CD4-positive, alpha-beta T cell treated with Interleukin-15 for 4 hours (primary cell): ENCODE results near the gene XRN2.
"Not testable (repeated sequence)": the region's sequence is repeated elsewhere in the genome, so short reads cannot be mapped to it uniquely, and the experiment has no call there.

Experiments used
- DNase-seq: peaks from one replicate; pipeline ENCODE4 v3.0.0-alpha.2; 2020; ENCODE audit warnings: low spot score

XRN2 gene

GRCh38 chr20:21389368-21389767 lies 86.2 kb downstream of the XRN2 start:
- DNase-seq: no peak

GRCh38 chr20:21390768-21391167 lies 87.6 kb downstream of the XRN2 start:
- DNase-seq: no peak

GRCh38 chr20:21391185-21391971 lies 88.2 kb downstream of the XRN2 start:
- DNase-seq: no peak

- DNase-seq: no peak
Measured at GRCh38 chr20:21391972-21392352, 88.8 kb downstream of the XRN2 start.

- DNase-seq: no peak
Measured at GRCh38 chr20:21393166-21393565, 90.0 kb downstream of the XRN2 start.

- DNase-seq: no peak
Measured at GRCh38 chr20:21393816-21394519, 90.8 kb downstream of the XRN2 start.

- DNase-seq: no peak
Measured at GRCh38 chr20:21394551-21394950, 91.4 kb downstream of the XRN2 start.

- DNase-seq: no peak
Measured at GRCh38 chr20:21395051-21395665, 92.0 kb downstream of the XRN2 start.

- peak; percentile 25 for DNase-seq
Measured at GRCh38 chr20:21395666-21396598, 92.8 kb downstream of the XRN2 start.

GRCh38 chr20:21396599-21397340 lies 93.6 kb downstream of the XRN2 start:
- no peak for DNase-seq

- no peak for DNase-seq
Measured at GRCh38 chr20:21397341-21398108, 94.4 kb downstream of the XRN2 start, which contains the start of gene NKX2-4. Gene NKX2-4, minus strand, starts transcription at chr20:21397526. Its CDS starts 127 bp downstream, at chr20:21397399.

GRCh38 chr20:21398109-21399004 lies 95.2 kb downstream of the XRN2 start:
- no peak for DNase-seq

GRCh38 chr20:21399005-21399475 lies 95.9 kb downstream of the XRN2 start:
- DNase-seq: no peak

- no peak for DNase-seq
Measured at GRCh38 chr20:21411725-21412124, 108.6 kb downstream of the XRN2 start.

GRCh38 chr20:21413996-21414395 lies 110.9 kb downstream of the XRN2 start:
- not testable (repeated sequence) for DNase-seq

- DNase-seq: not testable (repeated sequence)
Measured at GRCh38 chr20:21419147-21419546, 116.0 kb downstream of the XRN2 start.

- no peak for DNase-seq
Measured at GRCh38 chr20:21421601-21422236, 118.6 kb downstream of the XRN2 start.

GRCh38 chr20:21423712-21424111 lies 120.6 kb downstream of the XRN2 start:
- not testable (repeated sequence) for DNase-seq

- DNase-seq: no peak
Measured at GRCh38 chr20:21424846-21425245, 121.7 kb downstream of the XRN2 start.
